Right ventricle myocardium superior (tissue), 1 donor: ENCODE measurements around the gene PPFIA4. TPM values are rescaled to one million over a fixed set of nuclear protein-coding genes. Genes with fewer than 3 reads are reported as not detected.

Experiments used
- ATAC-seq: fragments of 200-7000 bp; cut with Tn5 transposase; one replicate; pipeline ENCODE4 v1.9.1; 2020; ENCODE audit warnings: mild to moderate bottlenecking; ENCODE audit not compliant: poor library complexity
- DNase-seq: peaks from one replicate; pipeline ENCODE4 v3.0.0-alpha.2; 2020
- intact Hi-C: fragments of 100-400 bp; cut with DNase I; formaldehyde crosslinking; loops from one replicate; pipeline ENCODE4 v1.11.2; 2022
- total RNA-seq: library from RNA; stranded (reverse); fragmentation: NEBNext Ultra II Directional; extraction: Animal tissue kit (Norgen Biotek cat#: 25700); gene quantifications from one replicate; pipeline ENCODE4 v1.2.1, GENCODE V29; 2021
- donor health status: DM: no; HTN: yes; CAD: no; lungs with severe emphysema.

PPFIA4 gene
- total RNA-seq, 1 donor from 2014 or later: 19.3 TPM

DNA sequence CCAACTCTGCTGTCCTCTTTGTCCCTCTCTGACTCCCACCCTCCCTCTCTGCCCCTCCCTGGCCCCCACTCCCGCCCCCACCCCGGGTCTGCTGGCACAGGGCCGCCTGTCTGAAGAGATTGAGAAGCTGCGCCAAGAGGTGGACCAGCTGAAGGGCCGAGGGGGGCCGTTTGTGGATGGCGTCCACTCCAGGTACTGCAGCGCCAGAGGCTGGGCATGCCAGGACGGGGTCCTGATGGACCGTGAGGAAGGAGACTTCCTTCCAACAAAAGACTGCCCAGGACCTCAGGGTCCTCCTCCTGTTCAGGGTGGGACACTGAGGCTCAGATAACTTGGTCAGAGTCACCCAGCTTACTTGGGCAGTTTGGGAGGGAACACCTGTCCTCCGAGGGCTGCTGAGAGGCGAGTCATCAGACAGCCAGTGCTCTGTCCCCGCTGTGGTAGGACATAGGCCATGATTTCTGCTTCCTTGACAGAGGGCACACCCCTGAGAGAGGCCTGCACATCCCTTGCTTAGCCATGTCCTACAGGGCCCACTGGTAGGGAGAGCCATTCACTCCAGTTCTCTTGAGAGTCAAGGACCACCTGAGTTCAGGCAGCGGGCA, 23.4 kb downstream of the PPFIA4 start:
- DNase-seq (no peak), ATAC-seq (no peak)
- intact Hi-C loops: loop anchor here (5.0 kb wide), 1 partner anchor 53 kb away; no protein-coding TSS in a partner anchor

- intact Hi-C loops: no loop called here
- ATAC-seq: no peak
- DNase-seq: no peak
These were observed 24.5 kb downstream of the PPFIA4 start for GRCh38 chr1:203050826-203051225.

DNA sequence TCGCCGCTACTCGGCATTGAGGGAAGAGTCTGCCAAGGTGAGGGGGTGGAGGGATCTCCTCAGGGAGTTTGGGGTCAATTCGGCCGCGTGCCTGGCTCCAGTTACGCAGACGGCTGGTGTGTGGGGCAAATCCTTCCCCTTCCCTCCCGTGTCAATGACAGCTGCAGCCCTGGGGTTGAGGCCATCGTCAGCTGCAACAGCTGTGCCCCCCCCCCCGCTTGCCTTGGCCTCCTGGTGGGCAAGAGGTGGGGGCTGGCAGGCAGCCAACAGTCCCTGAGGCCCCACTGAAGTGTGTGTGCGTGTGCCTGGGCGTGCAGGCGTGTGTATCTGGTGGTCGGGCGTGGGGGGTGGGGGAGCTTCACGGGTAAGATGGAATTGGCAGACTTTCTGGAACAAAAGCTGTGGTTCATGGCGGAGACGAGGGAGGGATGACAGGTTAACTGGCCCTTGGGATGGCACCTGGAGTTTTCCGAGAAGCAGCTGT, 25.6 kb downstream of the PPFIA4 start:
- ATAC-seq: no peak
- intact Hi-C loops: no loop called here
- DNase-seq: no peak

- no peak for DNase-seq
- no peak for ATAC-seq
- intact Hi-C loops: no loop called here
These were observed 26.3 kb downstream of the PPFIA4 start for GRCh38 chr1:203052601-203053000.

DNA sequence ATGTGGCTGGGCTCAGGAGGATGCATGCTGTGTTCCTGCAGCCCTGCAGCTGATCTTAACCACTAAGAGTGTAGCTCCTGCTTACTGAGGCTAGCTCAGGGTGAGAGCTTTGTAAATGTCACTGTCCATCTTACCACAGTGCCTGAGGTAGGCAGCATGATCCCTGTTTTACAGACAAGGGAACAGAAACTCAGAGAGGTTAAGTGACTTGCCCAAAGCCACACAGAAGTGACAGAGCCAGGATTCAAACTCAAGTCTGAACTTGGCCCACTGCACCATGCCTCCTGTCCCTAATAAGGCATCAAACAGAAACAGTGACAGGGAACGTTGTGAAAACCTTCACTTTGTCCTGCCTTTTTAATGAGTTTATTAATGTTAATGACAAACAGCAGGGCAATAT, 27.9 kb downstream of the PPFIA4 start:
- DNase-seq (no peak), ATAC-seq (no peak)
- intact Hi-C loops: no loop called here

DNA sequence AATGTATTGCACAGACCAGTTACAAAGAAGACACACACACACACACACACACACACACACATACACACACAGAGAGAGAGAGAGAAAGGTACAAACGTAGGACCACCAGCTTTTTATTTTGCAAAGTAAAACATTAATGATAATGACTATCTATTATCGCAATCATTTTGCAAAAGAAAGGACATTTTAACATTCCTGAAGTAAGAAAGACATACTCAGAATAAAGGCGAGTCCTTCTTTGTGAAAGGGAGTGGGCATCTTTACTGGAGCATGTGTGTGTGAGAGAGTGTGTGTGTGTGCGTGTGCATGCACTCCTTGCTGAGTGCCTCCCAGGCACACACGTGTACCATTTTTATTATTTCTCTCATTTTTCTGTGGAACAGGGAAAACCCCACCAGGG, 28.4 kb downstream of the PPFIA4 start:
- DNase-seq: no peak
- intact Hi-C loops: no loop called here
- no peak for ATAC-seq

DNA sequence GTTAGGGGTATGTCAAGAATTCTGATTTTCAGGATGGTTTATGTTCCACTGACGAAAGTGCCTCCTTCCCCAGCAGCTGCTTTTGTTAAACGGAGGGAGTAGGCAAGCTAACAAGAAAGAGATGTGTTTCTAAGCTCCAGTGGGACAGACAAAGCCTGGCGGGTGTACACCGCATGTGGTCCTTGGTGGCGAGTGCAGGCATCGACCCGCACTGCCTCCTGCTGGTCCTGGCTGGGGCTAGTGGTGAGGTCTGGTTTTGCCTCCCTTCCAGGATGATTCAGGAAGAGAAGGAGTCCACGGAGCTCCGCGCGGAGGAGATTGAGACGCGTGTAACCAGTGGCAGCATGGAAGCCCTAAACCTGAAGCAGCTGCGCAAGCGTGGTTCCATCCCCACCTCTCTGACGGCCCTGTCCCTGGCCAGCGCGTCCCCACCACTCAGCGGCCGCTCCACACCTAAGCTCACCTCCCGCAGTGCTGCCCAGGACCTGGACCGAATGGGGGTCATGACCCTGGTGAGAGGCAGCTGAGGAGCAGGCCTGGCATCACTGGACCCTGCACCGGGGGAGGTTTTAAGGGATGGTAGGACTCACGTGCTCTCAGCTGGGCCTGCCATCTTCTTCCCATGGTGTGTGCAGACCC, 29.0 kb downstream of the PPFIA4 start:
- no peak for ATAC-seq
- intact Hi-C loops: no loop called here
- no peak for DNase-seq

DNA sequence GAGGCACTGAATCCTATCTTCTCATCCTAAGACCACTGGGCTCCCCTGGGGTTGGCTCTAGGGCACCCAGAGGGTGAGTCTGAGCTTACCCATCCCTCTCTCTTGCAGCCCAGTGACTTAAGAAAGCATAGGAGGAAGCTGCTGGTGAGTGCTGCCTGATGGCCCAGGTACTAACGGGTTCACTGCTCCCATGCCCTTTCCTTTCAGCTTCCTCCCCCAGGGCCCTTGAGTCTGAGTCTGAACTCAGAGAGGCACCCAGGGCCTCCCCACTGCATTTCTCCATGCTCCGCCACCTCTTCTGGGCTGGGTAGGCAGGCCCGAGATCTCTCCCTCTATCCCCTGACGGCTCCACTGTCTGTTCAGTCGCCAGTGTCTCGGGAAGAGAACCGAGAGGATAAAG, 29.7 kb downstream of the PPFIA4 start:
- ATAC-seq: no peak
- intact Hi-C loops: no loop called here
- no peak for DNase-seq

DNA sequence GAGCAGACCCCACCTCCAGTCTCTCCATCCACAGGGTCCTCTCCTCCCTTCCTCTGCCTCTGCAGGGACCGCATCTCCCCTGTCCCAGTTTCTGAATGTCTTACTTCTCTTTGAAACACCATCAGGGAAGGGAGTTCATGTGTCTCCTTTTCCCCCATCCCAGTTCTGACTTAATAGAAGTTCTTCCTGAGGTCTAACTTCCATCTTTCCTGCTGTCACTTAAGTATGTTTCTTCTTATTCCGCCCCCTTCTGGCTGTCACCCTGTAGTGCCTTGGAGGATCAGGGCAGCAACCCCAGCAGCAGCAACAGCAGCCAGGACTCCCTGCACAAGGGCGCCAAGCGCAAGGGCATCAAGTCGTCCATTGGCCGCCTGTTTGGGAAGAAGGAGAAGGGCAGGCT, 30.2 kb downstream of the PPFIA4 start:
- ATAC-seq: no peak
- intact Hi-C loops: no loop called here
- no peak for DNase-seq

DNA sequence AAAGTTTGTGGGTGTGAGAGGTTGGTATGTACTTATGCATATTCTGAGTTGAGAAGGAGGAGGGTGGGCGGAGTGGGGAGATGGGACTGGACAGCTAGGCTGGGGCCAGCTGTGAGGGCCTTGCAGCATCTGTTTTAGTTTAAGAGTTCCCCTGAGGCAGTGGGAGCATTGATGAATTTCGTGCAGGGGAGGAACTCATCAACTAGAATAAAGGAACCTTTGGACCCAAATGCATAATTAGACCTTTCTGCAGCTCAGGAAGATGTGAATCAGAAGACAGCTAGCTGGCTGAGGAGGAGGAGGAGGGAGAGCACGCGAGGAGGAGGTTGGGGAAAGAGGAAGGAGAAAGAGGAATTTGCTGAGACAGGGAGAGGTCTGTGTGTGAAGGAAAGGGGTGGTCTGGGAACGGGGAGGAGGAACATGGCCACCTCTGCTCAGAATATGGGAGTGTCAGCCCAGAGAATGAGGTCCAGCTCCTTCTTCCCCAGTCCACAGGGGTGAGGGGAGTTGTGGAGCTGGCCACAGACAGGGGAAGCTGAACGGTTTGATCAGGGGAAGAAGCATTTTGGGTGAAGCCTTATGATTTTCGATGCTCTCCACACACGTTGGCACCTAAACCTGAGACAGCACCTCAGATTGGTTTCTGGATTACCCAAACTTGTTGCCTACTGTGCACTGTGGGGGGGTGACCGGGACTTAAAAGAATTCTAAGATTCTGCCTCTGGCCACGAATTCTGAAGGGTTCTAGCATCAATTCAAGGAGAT, 31.8 kb downstream of the PPFIA4 start:
- ATAC-seq (peak; percentile 47), DNase-seq (no peak)
- intact Hi-C loops: no loop called here

- ATAC-seq (peak; percentile 36), DNase-seq (no peak)
- intact Hi-C loops: no loop called here
These were observed 32.3 kb downstream of the PPFIA4 start for GRCh38 chr1:203058676-203058935.

DNA sequence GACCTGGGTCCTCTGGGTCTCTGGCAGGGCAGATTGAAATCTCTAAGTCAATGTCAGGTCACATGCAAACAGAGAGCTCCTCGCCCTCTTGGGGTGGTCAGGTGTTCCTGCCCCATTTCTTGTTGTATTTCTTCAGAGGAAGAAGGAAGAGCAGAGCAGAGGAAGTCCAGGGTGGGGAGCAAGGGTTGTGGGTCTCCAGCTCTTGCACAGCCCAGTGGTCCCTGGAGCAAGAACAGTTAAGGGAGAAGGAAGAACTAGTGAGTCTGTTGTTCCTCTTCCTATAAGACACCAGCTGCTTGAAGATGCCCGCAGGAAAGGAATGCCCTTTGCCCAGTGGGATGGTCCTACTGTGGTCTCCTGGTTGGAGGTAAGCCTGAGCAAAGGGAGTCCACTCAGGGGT, 33.2 kb downstream of the PPFIA4 start:
- ATAC-seq: peak; percentile 32
- DNase-seq: no peak
- intact Hi-C loops: no loop called here

DNA sequence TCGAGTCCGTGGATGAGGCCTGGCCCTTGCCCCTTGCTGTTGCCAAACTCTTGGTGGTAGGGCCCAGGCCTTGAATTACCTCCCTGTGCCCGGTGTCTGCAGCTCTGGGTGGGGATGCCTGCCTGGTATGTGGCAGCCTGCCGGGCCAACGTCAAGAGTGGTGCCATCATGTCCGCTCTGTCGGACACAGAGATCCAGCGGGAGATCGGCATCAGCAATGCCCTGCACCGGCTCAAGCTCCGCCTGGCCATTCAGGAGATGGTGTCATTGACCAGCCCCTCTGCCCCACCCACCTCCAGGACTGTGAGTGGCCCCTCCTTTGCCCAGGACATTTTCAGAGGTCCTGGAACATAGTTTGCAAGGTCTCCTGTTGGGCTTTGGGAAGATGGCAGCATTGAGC, 33.8 kb downstream of the PPFIA4 start:
- intact Hi-C loops: no loop called here
- no peak for ATAC-seq
- no peak for DNase-seq

DNA sequence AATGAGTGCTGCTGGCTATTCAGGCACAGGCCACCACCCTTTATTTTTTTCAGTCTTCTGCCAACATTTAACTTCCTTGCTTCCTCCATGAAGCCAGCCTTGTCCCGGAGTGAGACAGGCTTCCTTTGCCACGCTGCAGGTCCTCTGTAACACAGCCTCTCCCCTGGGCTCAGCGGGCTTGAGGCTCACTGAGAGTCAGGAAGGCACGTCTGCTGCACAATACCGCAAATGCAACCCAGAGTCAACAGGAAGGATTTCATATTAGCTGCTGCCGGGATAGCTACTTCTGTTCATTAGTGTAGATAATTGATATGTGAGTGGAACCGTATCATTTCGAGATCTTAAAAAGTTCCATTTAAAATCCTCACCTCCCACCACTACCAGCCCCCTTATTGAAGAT, 37.0 kb downstream of the PPFIA4 start:
- no peak for DNase-seq
- no peak for ATAC-seq
- intact Hi-C loops: no loop called here

GRCh38 chr1:203065191-203065590, 38.9 kb downstream of the PPFIA4 start:
- ATAC-seq (no peak), DNase-seq (no peak)
- intact Hi-C loops: no loop called here

- DNase-seq (no peak), ATAC-seq (no peak)
- intact Hi-C loops: no loop called here
These were observed 39.7 kb downstream of the PPFIA4 start for GRCh38 chr1:203065986-203066385.

- ATAC-seq (no peak), DNase-seq (no peak)
- intact Hi-C loops: no loop called here
These were observed 40.7 kb downstream of the PPFIA4 start for GRCh38 chr1:203066965-203067364.

- ATAC-seq (peak; percentile 92), DNase-seq (no peak)
- intact Hi-C loops: no loop called here
These were observed 42.9 kb downstream of the PPFIA4 start for GRCh38 chr1:203069030-203069747.

- ATAC-seq (no peak), DNase-seq (no peak)
- intact Hi-C loops: no loop called here
These were observed 45.8 kb downstream of the PPFIA4 start for GRCh38 chr1:203072002-203072602.
